Endothelial cell (in vitro differentiated cells): ENCODE data around the gene HOXC11. TPM values are rescaled to one million over a fixed set of nuclear protein-coding genes. Genes with fewer than 3 reads are reported as not detected.

ENCODE experiments used
- DNase-seq: peaks from one replicate; pipeline ENCODE4 v3.0.0; 2021; ENCODE audit warnings: low spot score
- H3K27ac Mint-ChIP-seq: one replicate; pipeline ENCODE4 v1.8.0; 2021; ENCODE audit warnings: mixed read lengths, inconsistent platforms; ENCODE audit not compliant: unreplicated experiment
- H3K27me3 Mint-ChIP-seq: one replicate; pipeline ENCODE4 v1.8.0; 2021; ENCODE audit warnings: mild to moderate bottlenecking, moderate library complexity, mixed read lengths, inconsistent platforms; ENCODE audit not compliant: unreplicated experiment
- H3K36me3 Mint-ChIP-seq: one replicate; pipeline ENCODE4 v1.8.0; 2021; ENCODE audit warnings: mild to moderate bottlenecking, low read depth, mixed read lengths, inconsistent platforms; ENCODE audit not compliant: unreplicated experiment
- H3K4me1 Mint-ChIP-seq: one replicate; pipeline ENCODE4 v1.8.0; 2021; ENCODE audit warnings: mild to moderate bottlenecking, mixed read lengths, inconsistent platforms; ENCODE audit not compliant: unreplicated experiment
- H3K4me3 Mint-ChIP-seq: one replicate; pipeline ENCODE4 v1.8.0; 2021; ENCODE audit warnings: mild to moderate bottlenecking, mixed read lengths, inconsistent platforms; ENCODE audit not compliant: unreplicated experiment
- H3K9me3 Mint-ChIP-seq: one replicate; pipeline ENCODE4 v1.8.0; 2021; ENCODE audit warnings: mixed read lengths, inconsistent platforms; ENCODE audit not compliant: unreplicated experiment
- total RNA-seq: library from RNA; stranded (reverse); fragmentation: NEBNext Ultra II Directional; extraction: Animal tissue kit (Norgen Biotek cat#: 25700); gene quantifications from one replicate; pipeline ENCODE4 v1.2.1, GENCODE V29; 2021; ENCODE audit not compliant: unreplicated experiment
- TF ChIP-seq, protein P1 (sequence below): fragments of 200-600 bp; sonication (generic); IDR thresholded peaks from one replicate; pipeline ENCODE4 v1.5.0; 2021; ENCODE audit warnings: antibody characterized with exemption; ENCODE audit not compliant: unreplicated experiment

Gene HOXC11
- total RNA-seq, 1 donor from 2014 or later, result 0.38 TPM

DNA sequence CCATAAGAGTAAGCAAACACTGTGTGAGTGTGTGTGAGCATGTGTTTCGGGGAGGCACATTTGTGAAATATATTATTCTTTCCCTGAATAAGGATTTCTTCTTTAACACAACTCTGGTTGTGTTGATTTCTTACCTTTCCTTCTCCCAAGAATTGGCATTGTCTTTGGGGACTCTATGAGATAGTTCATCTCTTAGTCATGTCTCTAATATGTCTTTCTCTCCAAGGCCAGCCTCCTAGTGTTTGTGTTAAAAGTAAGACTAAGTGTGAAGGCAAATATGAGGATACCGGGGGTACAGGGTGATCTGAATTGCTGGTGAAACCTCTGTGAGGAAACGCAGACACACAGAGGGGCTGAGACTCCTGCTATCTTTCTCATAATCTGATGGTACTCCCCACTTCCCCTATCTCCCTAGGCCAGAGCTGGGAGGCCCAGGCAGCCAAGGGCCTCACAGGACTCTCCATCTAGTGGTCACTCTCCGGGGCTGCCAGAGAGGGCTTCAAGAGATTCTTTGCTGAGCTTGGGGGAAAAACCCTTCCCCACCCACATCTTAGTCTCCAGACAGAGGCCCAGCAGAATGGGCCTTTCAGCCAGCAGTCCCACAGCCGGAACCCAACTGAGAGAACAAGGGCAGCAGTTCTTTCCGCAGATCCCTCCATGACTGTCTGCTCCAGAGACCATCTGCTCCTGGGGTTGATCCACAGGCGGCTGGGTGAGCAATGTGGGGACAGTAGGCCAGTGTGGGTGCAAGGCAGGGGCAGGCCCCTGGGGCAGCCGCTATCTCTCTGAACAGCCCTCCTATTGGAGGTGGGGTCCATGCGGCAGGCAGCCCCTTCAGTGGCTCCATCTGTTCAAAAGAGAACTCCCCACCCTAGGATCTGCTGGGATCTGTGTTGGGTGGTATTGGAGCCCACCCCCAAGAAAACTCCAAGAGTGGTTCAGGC, 24.0 kb upstream of the HOXC11 start:
- H3K9me3 Mint-ChIP-seq, result no peaks in the 10 kb centered on the region
- peaks cover 11% of the 10 kb centered on the region for H3K4me1 Mint-ChIP-seq
- H3K36me3 Mint-ChIP-seq, result peaks cover 5% of the 10 kb centered on the region
- H3K27ac Mint-ChIP-seq, result no peak overlapping the region
- TF ChIP-seq, protein P1, sequence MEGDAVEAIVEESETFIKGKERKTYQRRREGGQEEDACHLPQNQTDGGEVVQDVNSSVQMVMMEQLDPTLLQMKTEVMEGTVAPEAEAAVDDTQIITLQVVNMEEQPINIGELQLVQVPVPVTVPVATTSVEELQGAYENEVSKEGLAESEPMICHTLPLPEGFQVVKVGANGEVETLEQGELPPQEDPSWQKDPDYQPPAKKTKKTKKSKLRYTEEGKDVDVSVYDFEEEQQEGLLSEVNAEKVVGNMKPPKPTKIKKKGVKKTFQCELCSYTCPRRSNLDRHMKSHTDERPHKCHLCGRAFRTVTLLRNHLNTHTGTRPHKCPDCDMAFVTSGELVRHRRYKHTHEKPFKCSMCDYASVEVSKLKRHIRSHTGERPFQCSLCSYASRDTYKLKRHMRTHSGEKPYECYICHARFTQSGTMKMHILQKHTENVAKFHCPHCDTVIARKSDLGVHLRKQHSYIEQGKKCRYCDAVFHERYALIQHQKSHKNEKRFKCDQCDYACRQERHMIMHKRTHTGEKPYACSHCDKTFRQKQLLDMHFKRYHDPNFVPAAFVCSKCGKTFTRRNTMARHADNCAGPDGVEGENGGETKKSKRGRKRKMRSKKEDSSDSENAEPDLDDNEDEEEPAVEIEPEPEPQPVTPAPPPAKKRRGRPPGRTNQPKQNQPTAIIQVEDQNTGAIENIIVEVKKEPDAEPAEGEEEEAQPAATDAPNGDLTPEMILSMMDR, result peak; percentile 13
- H3K4me3 Mint-ChIP-seq, result no peak overlapping the region
- no peak for DNase-seq
- H3K27me3 Mint-ChIP-seq, result peaks cover 36% of the 10 kb centered on the region

DNA sequence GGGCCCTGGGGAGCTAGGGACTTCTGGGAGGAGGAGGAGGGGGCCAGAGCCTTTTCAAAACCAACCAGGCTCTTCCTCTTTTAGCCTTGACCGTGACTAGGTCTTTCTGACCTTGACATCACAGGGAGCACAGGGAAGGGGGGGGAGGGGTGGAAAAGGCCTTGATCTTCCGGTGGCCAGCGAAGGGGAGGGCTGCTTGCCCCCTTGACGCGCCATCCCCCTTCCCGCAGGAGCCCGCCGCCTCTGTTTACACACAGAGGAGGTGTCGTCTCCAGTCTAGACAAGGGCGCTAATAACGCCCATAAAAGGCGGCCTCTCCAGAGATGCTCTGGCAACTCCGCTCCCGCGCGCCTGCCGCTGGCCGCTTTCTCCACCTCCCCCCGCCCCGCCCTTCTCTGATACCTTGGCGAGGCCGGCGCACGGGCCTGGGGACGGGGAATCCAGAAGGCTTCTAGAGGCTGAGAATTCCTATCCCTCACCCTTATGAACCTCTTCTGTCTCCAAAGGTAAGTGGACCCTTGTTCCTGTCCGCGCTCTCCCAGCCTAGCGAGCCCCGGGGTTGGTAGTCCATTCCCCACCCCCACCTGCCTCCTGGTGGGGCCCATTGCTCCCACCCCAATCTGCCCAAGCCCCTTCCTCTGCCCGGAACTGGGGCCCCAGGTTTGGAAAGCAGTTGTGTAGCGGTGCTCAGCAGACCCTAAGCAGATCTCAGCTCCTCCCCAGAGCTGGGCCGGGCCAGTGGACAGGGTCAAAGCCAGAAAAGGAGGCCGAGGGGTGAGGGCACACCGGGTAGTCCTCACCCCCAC, 23.1 kb upstream of the HOXC11 start:
- Mint-ChIP-seq H3K9me3 (no peaks in the 10 kb centered on the region), H3K27me3 (peaks cover 42% of the 10 kb centered on the region), H3K4me3 (no peak overlapping the region), H3K36me3 (peaks cover 5% of the 10 kb centered on the region), H3K27ac (no peak overlapping the region), H3K4me1 (peaks cover 7% of the 10 kb centered on the region)
- DNase-seq, result no peak
- TF ChIP-seq, protein P1, result no peak

DNA sequence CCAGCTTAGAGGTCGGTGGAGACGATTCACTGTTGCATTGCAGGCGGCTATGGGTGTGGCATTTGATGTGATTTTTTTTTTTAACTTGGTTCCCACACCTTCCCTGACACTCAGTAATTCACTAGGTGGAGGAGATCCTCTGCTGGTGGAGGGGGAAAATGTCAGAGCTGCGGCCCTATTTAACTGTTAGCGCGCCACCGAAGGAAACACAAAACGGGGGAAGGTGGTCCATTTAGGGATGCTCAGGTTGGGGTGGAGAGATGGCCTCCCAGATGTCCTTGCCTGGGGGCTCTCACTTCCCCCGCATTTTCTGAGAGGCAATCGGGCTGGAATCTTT, 22.5 kb upstream of the HOXC11 start:
- Mint-ChIP-seq H3K4me3 (no peak overlapping the region), H3K27ac (no peak overlapping the region), H3K9me3 (no peaks in the 10 kb centered on the region), H3K36me3 (peaks cover 5% of the 10 kb centered on the region), H3K27me3 (peaks cover 43% of the 10 kb centered on the region), H3K4me1 (peaks cover 3% of the 10 kb centered on the region)
- no peak for DNase-seq
- TF ChIP-seq, protein P1, result no peak

DNA sequence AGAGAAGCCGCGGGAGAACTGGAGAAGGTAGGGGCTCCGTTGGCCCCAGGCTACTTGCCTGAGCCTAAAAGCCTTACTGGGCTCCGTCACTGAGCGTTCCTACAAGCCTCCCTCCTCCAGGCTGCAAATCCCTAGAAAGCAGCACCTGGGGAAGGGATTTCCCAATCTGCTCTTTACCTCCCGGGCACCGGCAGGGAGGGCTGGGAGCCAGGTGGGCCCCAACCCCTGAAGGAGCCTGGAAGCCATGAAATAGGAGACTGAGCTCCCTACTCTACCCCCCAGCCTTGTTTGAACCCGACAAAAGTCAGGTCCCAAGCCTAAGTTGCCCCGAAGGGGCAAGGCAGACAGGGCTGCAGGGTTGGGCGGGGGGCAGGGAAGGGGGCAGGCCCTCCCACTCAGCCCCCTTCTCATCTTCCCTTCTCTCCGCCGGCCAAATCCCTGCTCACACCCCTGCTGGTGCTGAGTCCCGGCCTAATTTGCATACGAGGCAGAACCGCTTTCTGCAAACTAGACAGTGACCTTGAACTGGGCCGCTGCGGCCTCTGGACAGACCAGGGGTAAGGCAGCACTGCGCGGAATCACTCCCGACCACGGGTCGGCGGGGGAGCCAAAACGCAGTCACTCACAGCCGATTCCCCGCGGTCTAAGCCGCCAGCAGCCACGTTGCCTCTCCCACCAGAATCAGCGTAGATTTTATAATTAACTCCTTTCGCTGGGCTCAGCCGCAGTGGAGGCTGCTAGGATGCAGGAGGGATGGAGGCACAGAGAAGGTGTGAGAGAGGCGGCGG, 21.9 kb upstream of the HOXC11 start:
- DNase-seq, result no peak
- Mint-ChIP-seq H3K27ac (no peak overlapping the region), H3K27me3 (peaks cover 43% of the 10 kb centered on the region), H3K4me3 (no peak overlapping the region), H3K4me1 (peaks cover 6% of the 10 kb centered on the region), H3K36me3 (peaks cover 5% of the 10 kb centered on the region), H3K9me3 (no peaks in the 10 kb centered on the region)
- TF ChIP-seq, protein P1, result no peak
